ENCODE measurements around the gene SLC23A3. TPM values are rescaled to one million over a fixed set of nuclear protein-coding genes. Genes with fewer than 3 reads are reported as not detected.
A peak's percentile ranks its signal among the peaks of the same experiment; 100 is the strongest.

The SLC23A3 gene
- total RNA-seq, 2 donors from 2014 or later, result 1.4 to 3.4 TPM

DNA sequence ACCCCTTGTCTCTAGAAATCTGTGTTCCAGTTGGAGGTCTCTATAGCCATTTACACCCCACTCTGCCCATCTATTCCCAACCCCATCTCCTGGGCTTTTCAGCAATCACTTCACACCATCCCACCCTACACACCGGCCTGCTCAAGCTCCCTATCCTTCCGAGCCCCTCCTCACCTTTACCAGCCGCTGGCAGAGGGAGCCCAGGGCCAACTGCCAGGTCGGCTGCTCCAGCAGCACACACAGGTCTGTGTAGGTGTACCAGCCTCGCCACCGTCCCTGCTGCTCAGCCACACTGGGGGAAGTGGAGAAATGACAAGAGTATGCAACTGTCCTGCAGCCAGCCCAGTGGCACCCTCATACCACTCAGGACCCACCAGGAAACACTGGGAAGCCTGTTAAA is 3.3 kb upstream of the SLC23A3 start:
- no peak overlapping the region for H3K27ac ChIP-seq
- no peak for ATAC-seq (ENCODE audit: insufficient number of reproducible peaks, low FRiP score, low read depth)

DNA sequence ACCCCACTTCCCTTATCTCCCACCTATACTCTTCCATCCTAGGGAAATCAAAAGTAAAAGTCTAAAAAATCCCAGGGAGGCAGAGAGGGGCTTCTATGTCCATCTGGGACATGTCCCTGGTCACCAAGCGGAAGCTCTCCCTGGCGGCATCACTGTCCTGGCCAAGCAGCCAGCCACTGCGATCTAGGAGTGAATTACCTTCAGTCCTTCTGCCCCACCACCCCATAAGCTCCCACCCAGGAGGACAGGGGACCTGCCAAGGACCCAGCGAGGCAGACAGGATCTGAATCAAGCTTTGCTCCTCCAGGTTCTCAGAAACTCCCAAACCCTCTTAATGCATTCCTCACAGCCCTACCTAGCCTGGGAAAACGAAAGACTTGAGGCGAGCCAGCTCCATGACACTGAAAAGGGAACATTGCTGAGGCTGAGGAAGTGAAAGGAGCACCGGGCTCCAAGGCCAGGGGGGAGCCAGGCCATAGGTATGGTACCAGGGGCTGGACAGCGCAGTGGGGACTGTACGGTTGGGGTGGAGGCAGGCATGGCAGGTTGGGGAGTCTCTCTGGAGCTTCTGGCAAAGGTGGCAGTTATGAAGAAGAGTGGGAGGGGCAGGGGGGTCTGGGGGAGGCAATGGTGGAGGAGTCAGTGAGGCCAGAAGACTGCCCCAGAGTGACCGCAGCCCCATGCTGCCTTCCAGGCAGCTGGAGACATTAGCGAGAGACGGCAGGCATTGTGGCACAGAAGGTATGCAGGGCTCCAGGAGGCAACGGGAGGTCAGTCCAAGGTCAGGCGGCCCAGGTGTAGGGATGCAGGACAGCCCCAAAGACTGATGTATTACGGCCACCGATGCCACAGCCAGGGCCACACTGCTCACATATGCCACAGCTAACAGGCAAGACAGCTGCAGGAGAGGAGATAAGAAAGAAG is 2.7 kb upstream of the SLC23A3 start:
- Histone ChIP-seq H3K27ac (no peak overlapping the region), H3K9me3 (no peaks in the 10 kb centered on the region), H3K4me3 (no peak overlapping the region), H3K4me1 (ENCODE audit: control insufficient read depth in 1 of 2, low read depth in 2 of 2) (peaks cover 13 to 28% of the 10 kb centered on the region in 2 donors), H3K27me3 (replicated peaks; ENCODE audit: insufficient read depth) (no peaks in the 10 kb centered on the region), H3K36me3 (peaks cover 24% of the 10 kb centered on the region)
- TF ChIP-seq, protein P1, sequence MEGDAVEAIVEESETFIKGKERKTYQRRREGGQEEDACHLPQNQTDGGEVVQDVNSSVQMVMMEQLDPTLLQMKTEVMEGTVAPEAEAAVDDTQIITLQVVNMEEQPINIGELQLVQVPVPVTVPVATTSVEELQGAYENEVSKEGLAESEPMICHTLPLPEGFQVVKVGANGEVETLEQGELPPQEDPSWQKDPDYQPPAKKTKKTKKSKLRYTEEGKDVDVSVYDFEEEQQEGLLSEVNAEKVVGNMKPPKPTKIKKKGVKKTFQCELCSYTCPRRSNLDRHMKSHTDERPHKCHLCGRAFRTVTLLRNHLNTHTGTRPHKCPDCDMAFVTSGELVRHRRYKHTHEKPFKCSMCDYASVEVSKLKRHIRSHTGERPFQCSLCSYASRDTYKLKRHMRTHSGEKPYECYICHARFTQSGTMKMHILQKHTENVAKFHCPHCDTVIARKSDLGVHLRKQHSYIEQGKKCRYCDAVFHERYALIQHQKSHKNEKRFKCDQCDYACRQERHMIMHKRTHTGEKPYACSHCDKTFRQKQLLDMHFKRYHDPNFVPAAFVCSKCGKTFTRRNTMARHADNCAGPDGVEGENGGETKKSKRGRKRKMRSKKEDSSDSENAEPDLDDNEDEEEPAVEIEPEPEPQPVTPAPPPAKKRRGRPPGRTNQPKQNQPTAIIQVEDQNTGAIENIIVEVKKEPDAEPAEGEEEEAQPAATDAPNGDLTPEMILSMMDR (IDR thresholded peaks at IDR 0.05), result no peak
- ATAC-seq (ENCODE audit: insufficient number of reproducible peaks, low FRiP score, low read depth), result no peak
- no peak for DNase-seq (ENCODE audit: low spot score)

More for the DNA sequence above, 3.3 kb upstream of the SLC23A3 start:
- no peak for DNase-seq (ENCODE audit: low spot score)
- Histone ChIP-seq H3K4me1 (ENCODE audit: control insufficient read depth in 1 of 2, low read depth in 2 of 2) (peaks cover 13 to 28% of the 10 kb centered on the region in 2 donors), H3K27me3 (replicated peaks; ENCODE audit: insufficient read depth) (no peaks in the 10 kb centered on the region), H3K36me3 (peaks cover 24% of the 10 kb centered on the region), H3K4me3 (no peak overlapping the region), H3K9me3 (no peaks in the 10 kb centered on the region)
- TF ChIP-seq, protein P1 (IDR thresholded peaks at IDR 0.05), result no peak

- Histone ChIP-seq H3K9me3 (no peaks in the 10 kb centered on the region), H3K27me3 (replicated peaks; ENCODE audit: insufficient read depth) (no peaks in the 10 kb centered on the region), H3K4me3 (no peak overlapping the region), H3K27ac (peak overlapping the region; percentile 43 to 73), H3K4me1 (ENCODE audit: control insufficient read depth in 1 of 2, low read depth in 2 of 2) (peaks cover 13 to 28% of the 10 kb centered on the region in 2 donors), H3K36me3 (peaks cover 24% of the 10 kb centered on the region)
- TF ChIP-seq, protein P1 (IDR thresholded peaks at IDR 0.05), result peak; percentile 76
- ATAC-seq (ENCODE audit: insufficient number of reproducible peaks, low FRiP score, low read depth) (peak; percentile 80), DNase-seq (ENCODE audit: low spot score) (no peak)
These were observed 1.4 kb upstream of the SLC23A3 start for GRCh38 chr2:219171231-219171651.

DNA sequence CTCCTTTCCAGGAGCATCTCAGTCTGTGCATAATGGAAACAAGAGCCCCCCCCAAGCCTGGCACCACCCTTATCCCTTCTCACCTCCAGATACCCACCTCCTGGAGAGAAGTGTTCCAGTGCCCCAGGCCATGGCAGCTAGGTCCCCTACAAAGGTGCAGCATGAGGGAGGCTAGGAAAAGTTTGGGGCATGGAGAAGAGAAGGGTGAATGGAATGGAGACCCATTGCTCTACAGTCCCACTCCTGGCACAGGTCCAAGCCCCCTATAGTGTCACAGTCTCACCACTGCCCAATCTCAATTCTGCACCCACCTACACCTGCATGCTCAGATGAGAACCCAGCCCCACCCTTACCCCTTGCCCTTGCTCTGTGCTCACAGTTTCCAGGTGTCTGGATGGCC is 897 bp downstream of the SLC23A3 start:
- H3K36me3 ChIP-seq, result peaks cover 12% of the 10 kb centered on the region
- H3K27me3 ChIP-seq (replicated peaks; ENCODE audit: insufficient read depth), result no peaks in the 10 kb centered on the region
- TF ChIP-seq, protein P1 (IDR thresholded peaks at IDR 0.05), result no peak
- no peak overlapping the region for H3K4me3 ChIP-seq
- peaks cover 0 to 11% of the 10 kb centered on the region in 2 donors for H3K4me1 ChIP-seq (ENCODE audit: control insufficient read depth in 1 of 2, low read depth in 2 of 2)
- no peak for DNase-seq (ENCODE audit: low spot score)
- no peak overlapping the region for H3K27ac ChIP-seq
- H3K9me3 ChIP-seq, result no peaks in the 10 kb centered on the region
- no peak for ATAC-seq (ENCODE audit: insufficient number of reproducible peaks, low FRiP score, low read depth)

DNA sequence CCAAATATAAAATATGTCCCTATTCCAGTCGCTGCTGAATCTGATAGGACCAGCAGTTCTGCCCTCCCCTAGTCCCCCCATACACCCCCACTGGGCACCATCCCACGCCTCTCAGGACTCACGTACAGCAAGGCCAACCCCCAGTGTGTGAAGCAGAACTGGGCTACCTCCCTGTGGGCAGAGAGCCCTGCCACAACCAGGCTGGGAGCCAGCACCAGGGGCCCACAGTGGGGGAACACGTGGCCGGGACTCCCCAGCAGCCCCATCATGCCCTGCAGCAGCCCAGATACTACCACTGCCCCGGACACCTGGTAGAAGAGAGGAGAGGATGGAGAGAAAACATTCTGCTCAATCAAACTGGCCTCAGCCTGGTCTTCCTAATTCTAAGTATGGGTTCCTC is 1.3 kb downstream of the SLC23A3 start:
- no peak overlapping the region for H3K27ac ChIP-seq

More for the DNA sequence above, 1.3 kb downstream of the SLC23A3 start:
- Histone ChIP-seq H3K4me1 (ENCODE audit: control insufficient read depth in 1 of 2, low read depth in 2 of 2) (peaks cover 0 to 11% of the 10 kb centered on the region in 2 donors), H3K4me3 (no peak overlapping the region), H3K36me3 (peaks cover 8% of the 10 kb centered on the region), H3K27me3 (replicated peaks; ENCODE audit: insufficient read depth) (no peaks in the 10 kb centered on the region), H3K9me3 (no peaks in the 10 kb centered on the region)
- TF ChIP-seq, protein P1 (IDR thresholded peaks at IDR 0.05), result no peak
- no peak for ATAC-seq (ENCODE audit: insufficient number of reproducible peaks, low FRiP score, low read depth)
- no peak for DNase-seq (ENCODE audit: low spot score)
